Measurements from ENCODE around the gene NELFA. TPM values are rescaled to one million over a fixed set of nuclear protein-coding genes. Genes with fewer than 3 reads are reported as not detected.

NELFA gene
- total RNA-seq, 1 donor from 2014 or later: 22.7 TPM

GRCh38 chr4:1933700-1934099 is 75.1 kb downstream of the NELFA start:
- H3K4me3 ChIP-seq: no peak overlapping the region
- H3K4me1 ChIP-seq: no peaks in the 10 kb centered on the region
- no peaks in the 10 kb centered on the region for H3K9me3 ChIP-seq
- peaks cover 28% of the 10 kb centered on the region for H3K36me3 ChIP-seq
- TF ChIP-seq, protein P1, sequence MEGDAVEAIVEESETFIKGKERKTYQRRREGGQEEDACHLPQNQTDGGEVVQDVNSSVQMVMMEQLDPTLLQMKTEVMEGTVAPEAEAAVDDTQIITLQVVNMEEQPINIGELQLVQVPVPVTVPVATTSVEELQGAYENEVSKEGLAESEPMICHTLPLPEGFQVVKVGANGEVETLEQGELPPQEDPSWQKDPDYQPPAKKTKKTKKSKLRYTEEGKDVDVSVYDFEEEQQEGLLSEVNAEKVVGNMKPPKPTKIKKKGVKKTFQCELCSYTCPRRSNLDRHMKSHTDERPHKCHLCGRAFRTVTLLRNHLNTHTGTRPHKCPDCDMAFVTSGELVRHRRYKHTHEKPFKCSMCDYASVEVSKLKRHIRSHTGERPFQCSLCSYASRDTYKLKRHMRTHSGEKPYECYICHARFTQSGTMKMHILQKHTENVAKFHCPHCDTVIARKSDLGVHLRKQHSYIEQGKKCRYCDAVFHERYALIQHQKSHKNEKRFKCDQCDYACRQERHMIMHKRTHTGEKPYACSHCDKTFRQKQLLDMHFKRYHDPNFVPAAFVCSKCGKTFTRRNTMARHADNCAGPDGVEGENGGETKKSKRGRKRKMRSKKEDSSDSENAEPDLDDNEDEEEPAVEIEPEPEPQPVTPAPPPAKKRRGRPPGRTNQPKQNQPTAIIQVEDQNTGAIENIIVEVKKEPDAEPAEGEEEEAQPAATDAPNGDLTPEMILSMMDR (IDR thresholded peaks at IDR 0.05): no peak
- H3K27me3 ChIP-seq: no peaks in the 10 kb centered on the region
- no peak for DNase-seq
- intact Hi-C loops (cut with DNase I): no loop called here
- no peak overlapping the region for H3K27ac ChIP-seq
- ATAC-seq: no peak

DNA sequence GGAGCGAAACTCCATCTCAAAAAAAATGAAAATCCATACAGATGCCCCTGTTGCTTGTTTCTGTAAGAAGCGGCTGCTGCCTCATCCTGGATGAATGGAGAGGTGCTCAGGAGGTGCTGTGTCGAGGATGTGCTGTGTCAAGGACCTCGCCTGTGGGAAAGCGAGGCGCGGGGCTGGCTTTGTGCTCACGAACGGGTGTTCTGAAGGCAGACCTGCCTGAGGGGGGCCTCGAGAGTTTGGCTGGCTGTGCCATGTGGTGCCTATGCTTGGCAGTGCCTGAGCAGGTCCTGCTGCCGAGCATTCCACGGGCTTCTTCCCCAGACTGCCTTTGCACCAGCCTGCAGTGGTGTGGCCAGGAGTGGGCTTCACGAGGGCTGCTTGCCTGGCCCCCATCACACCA is 76.0 kb downstream of the NELFA start:
- TF ChIP-seq, protein P1 (IDR thresholded peaks at IDR 0.05): no peak
- H3K9me3 ChIP-seq: no peaks in the 10 kb centered on the region
- ATAC-seq (no peak), DNase-seq (no peak)
- H3K27me3 ChIP-seq: no peaks in the 10 kb centered on the region
- no peaks in the 10 kb centered on the region for H3K4me1 ChIP-seq
- peaks cover 26% of the 10 kb centered on the region for H3K36me3 ChIP-seq
- no peak overlapping the region for H3K4me3 ChIP-seq
- no peak overlapping the region for H3K27ac ChIP-seq
- intact Hi-C loops (cut with DNase I): no loop called here

Small RNA genes lying within 50 kb of the gene (microRNA-seq; reads per million reads assigned to microRNA genes)
- gene MIR943 (ENCODE audit: borderline microRNAs expressed): not detected

Other genes with a start within 250 kb of the NELFA start
- 32.1 TPM for gene FGFR3, start 215.7 kb downstream of the NELFA start, total RNA-seq
- gene LETM1, start 152.8 kb downstream of the NELFA start, total RNA-seq: 39.5 TPM
- gene NSD2, start 137.6 kb downstream of the NELFA start, total RNA-seq: 45.2 TPM
- 0.46 TPM for gene NAT8L, start 50.4 kb upstream of the NELFA start, total RNA-seq
- 13.0 TPM for gene HAUS3, start 233.1 kb upstream of the NELFA start, total RNA-seq
- 2.7 TPM for gene POLN, start 233.1 kb upstream of the NELFA start, total RNA-seq

All from upper lobe of right lung (tissue), 1 donor.